Astrocyte (in vitro differentiated cells and primary cell): ENCODE results near the gene SH3BP2.

Source experiments
- EZH2 ChIP-seq: IDR thresholded peaks from 2 replicates; pipeline ENCODE4 v1.6.1; 2012; ENCODE audit warnings: mild to moderate bottlenecking, low read length, inconsistent platforms; ENCODE audit not compliant: insufficient read depth
- TF ChIP-seq, protein P1 (sequence below): IDR thresholded peaks from 2 replicates; pipeline ENCODE4 v1.5.1; 2011; ENCODE audit warnings: low read depth, mild to moderate bottlenecking, inconsistent platforms, low read length, moderate library complexity; ENCODE audit not compliant: insufficient read depth

DNA sequence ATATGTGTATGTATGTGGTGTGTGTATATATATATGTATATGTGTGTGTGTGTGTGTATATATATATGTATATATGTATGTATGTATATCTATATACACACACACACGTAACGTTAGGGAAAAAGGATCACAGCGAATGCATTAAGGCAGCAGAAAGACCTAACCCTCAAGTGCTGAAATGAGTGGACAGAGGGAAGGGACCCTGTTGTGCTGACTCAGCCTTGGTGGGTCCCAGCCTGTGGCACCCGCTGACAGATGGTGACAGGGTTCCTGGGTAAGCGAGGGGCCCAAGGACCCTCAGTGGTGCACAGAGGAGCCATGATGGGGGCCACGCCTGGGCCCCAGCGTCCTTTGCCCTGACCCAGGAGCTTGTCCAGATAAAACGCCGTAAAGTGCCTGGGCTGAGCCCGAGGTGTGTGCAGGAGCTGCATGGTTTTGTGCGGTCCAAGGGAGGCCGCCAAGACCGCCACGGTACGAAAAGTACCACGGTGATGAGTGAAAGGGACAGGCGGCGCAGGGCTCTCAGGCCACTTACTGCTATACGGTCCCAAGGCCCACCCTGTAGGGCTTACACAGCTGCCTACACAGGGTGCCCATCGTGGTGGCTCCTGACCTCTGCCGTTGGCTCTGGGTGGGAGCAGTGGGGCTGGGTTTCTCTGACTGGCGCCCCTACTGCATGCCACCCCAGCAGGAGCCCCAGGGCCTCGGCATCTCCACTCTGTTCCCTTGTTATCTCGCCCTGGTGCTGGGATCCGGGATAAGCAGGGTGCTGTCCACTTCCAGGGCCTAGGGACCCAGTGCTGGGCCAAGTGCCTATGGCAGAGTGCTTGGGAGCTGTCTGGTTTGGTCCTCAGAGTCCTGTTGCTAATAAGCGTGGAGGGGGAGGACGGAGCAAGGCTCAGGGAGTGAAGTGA lies 10.0 kb downstream of the SH3BP2 start:
- TF ChIP-seq, protein P1, sequence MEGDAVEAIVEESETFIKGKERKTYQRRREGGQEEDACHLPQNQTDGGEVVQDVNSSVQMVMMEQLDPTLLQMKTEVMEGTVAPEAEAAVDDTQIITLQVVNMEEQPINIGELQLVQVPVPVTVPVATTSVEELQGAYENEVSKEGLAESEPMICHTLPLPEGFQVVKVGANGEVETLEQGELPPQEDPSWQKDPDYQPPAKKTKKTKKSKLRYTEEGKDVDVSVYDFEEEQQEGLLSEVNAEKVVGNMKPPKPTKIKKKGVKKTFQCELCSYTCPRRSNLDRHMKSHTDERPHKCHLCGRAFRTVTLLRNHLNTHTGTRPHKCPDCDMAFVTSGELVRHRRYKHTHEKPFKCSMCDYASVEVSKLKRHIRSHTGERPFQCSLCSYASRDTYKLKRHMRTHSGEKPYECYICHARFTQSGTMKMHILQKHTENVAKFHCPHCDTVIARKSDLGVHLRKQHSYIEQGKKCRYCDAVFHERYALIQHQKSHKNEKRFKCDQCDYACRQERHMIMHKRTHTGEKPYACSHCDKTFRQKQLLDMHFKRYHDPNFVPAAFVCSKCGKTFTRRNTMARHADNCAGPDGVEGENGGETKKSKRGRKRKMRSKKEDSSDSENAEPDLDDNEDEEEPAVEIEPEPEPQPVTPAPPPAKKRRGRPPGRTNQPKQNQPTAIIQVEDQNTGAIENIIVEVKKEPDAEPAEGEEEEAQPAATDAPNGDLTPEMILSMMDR: no peak
- TF ChIP-seq EZH2: no peak
